ENCODE results near the gene SLC25A6. TPM values are rescaled to one million over a fixed set of nuclear protein-coding genes. Genes with fewer than 3 reads are reported as not detected.

The SLC25A6 gene
- total and polyA plus RNA-seq, 7 experiments from 2014 or later: 238 to 597 (median 336) TPM

- H3K36me3 ChIP-seq (ENCODE audit: control insufficient read depth in 2 of 3, insufficient read depth in 3 of 3, low read length in 3 of 3): peaks cover 0 to 28% (median 0%) of the 10 kb centered on the region in 3 experiments
- intact Hi-C loops (cut with micrococcal nuclease): no loop called here
- DNase-seq: no peak
- H3K9me3 ChIP-seq (ENCODE audit: control insufficient read depth in 2 of 3, low read length in 3 of 3): peaks cover 0 to 7% (median 0%) of the 10 kb centered on the region in 3 experiments
- H3K27me3 ChIP-seq (ENCODE audit: control insufficient read depth in 2 of 2, insufficient read depth in 2 of 2, low read length in 2 of 2): no peaks in the 10 kb centered on the region
- Mint-ChIP-seq H3K27me3 (no peaks in the 10 kb centered on the region), H3K4me3 (no peak overlapping the region), H3K4me1 (peaks cover 4 to 18% (median 8%) of the 10 kb centered on the region in 7 donors), H3K27ac (peak overlapping the region in 2 of 9 donors; percentile 9 to 72), H3K9me3 (peaks cover 0 to 12% (median 2%) of the 10 kb centered on the region in 11 donors), H3K36me3 (peaks cover 11 to 45% (median 30%) of the 10 kb centered on the region in 5 donors)
- ChIA-PET POLR2A (no interaction called here), CTCF (no interaction called here)
- no peaks in the 10 kb centered on the region for H3K4me1 ChIP-seq (ENCODE audit: control insufficient read depth in 2 of 2, insufficient read depth in 2 of 2, low read length in 2 of 2)
- H3K27ac ChIP-seq (ENCODE audit: low read depth, low read length): no peak overlapping the region
- ATAC-seq: peak; percentile 24
- no peak overlapping the region for H3K4me3 ChIP-seq (ENCODE audit: low read length)
Observed at GRCh38 chrX:1358793-1359476, 33.0 kb downstream of the SLC25A6 start.

- no peak overlapping the region for H3K27ac Mint-ChIP-seq
- no peak for ATAC-seq
- ChIA-PET CTCF (no interaction called here), POLR2A (no interaction called here)
- H3K4me3 Mint-ChIP-seq: no peak overlapping the region
- Histone ChIP-seq H3K27me3 (ENCODE audit: control insufficient read depth in 2 of 2, insufficient read depth in 2 of 2, low read length in 2 of 2) (no peaks in the 10 kb centered on the region), H3K4me3 (ENCODE audit: low read length) (no peak overlapping the region), H3K9me3 (ENCODE audit: control insufficient read depth in 2 of 3, low read length in 3 of 3) (peaks cover 0 to 7% (median 0%) of the 10 kb centered on the region in 3 experiments), H3K36me3 (ENCODE audit: control insufficient read depth in 2 of 3, insufficient read depth in 3 of 3, low read length in 3 of 3) (peaks cover 0 to 26% (median 0%) of the 10 kb centered on the region in 3 experiments), H3K27ac (ENCODE audit: low read depth, low read length) (no peak overlapping the region), H3K4me1 (ENCODE audit: control insufficient read depth in 2 of 2, insufficient read depth in 2 of 2, low read length in 2 of 2) (no peaks in the 10 kb centered on the region)
- no peaks in the 10 kb centered on the region for H3K27me3 Mint-ChIP-seq
- H3K36me3 Mint-ChIP-seq: peaks cover 11 to 42% (median 30%) of the 10 kb centered on the region in 5 donors
- intact Hi-C loops (cut with micrococcal nuclease): no loop called here
- H3K4me1 Mint-ChIP-seq: peaks cover 4 to 18% (median 8%) of the 10 kb centered on the region in 7 donors
- H3K9me3 Mint-ChIP-seq: peaks cover 0 to 12% (median 2%) of the 10 kb centered on the region in 11 donors
- no peak for DNase-seq
Observed at GRCh38 chrX:1357993-1358392, 33.9 kb downstream of the SLC25A6 start.

- peaks cover 0 to 21% (median 0%) of the 10 kb centered on the region in 3 experiments for H3K36me3 ChIP-seq (ENCODE audit: control insufficient read depth in 2 of 3, insufficient read depth in 3 of 3, low read length in 3 of 3)
- peaks cover 11 to 37% (median 20%) of the 10 kb centered on the region in 5 donors for H3K36me3 Mint-ChIP-seq
- peak overlapping the region in 4 of 9 donors; percentile 43 to 80 (median 50) for H3K27ac Mint-ChIP-seq
- DNase-seq: no peak
- H3K9me3 Mint-ChIP-seq: peaks cover 0 to 12% (median 2%) of the 10 kb centered on the region in 11 donors
- H3K9me3 ChIP-seq (ENCODE audit: control insufficient read depth in 2 of 3, low read length in 3 of 3): peaks cover 0 to 7% (median 0%) of the 10 kb centered on the region in 3 experiments
- peak; percentile 32 for ATAC-seq
- no peaks in the 10 kb centered on the region for H3K4me1 ChIP-seq (ENCODE audit: control insufficient read depth in 2 of 2, insufficient read depth in 2 of 2, low read length in 2 of 2)
- H3K27me3 Mint-ChIP-seq: no peaks in the 10 kb centered on the region
- H3K4me1 Mint-ChIP-seq: peaks cover 0 to 16% (median 8%) of the 10 kb centered on the region in 7 donors
- H3K4me3 ChIP-seq (ENCODE audit: low read length): no peak overlapping the region
- H3K4me3 Mint-ChIP-seq: no peak overlapping the region
- intact Hi-C loops (cut with micrococcal nuclease): no loop called here
- CTCF ChIA-PET: no interaction called here
- peak overlapping the region; percentile 41 for H3K27ac ChIP-seq (ENCODE audit: low read depth, low read length)
- H3K27me3 ChIP-seq (ENCODE audit: control insufficient read depth in 2 of 2, insufficient read depth in 2 of 2, low read length in 2 of 2): no peaks in the 10 kb centered on the region
- POLR2A ChIA-PET: no interaction called here
Observed at GRCh38 chrX:1355131-1356046, 36.5 kb downstream of the SLC25A6 start.

GRCh38 chrX:1354036-1355019 is 37.6 kb downstream of the SLC25A6 start:
- H3K27me3 ChIP-seq (ENCODE audit: control insufficient read depth in 2 of 2, insufficient read depth in 2 of 2, low read length in 2 of 2): no peaks in the 10 kb centered on the region
- peaks cover 4 to 28% (median 13%) of the 10 kb centered on the region in 5 donors for H3K36me3 Mint-ChIP-seq
- H3K36me3 ChIP-seq (ENCODE audit: control insufficient read depth in 2 of 3, insufficient read depth in 3 of 3, low read length in 3 of 3): peaks cover 0 to 14% (median 0%) of the 10 kb centered on the region in 3 experiments
- ATAC-seq: no peak
- no peak overlapping the region for H3K27ac ChIP-seq (ENCODE audit: low read depth, low read length)
- no peaks in the 10 kb centered on the region for H3K27me3 Mint-ChIP-seq
- no peaks in the 10 kb centered on the region for H3K4me1 ChIP-seq (ENCODE audit: control insufficient read depth in 2 of 2, insufficient read depth in 2 of 2, low read length in 2 of 2)
- H3K9me3 Mint-ChIP-seq: peaks cover 0 to 10% (median 0%) of the 10 kb centered on the region in 11 donors
- intact Hi-C loops (cut with micrococcal nuclease): no loop called here
- peak overlapping the region in 6 of 9 donors; percentile 21 to 73 (median 57) for H3K27ac Mint-ChIP-seq
- POLR2A ChIA-PET: no interaction called here
- H3K4me1 Mint-ChIP-seq: peaks cover 0 to 14% (median 8%) of the 10 kb centered on the region in 7 donors
- H3K4me3 Mint-ChIP-seq: peak overlapping the region in 1 of 10 donors; percentile 39
- H3K4me3 ChIP-seq (ENCODE audit: low read length): no peak overlapping the region
- no peak for DNase-seq
- CTCF ChIA-PET: no interaction called here
- peaks cover 0 to 7% (median 0%) of the 10 kb centered on the region in 3 experiments for H3K9me3 ChIP-seq (ENCODE audit: control insufficient read depth in 2 of 3, low read length in 3 of 3)

DNA sequence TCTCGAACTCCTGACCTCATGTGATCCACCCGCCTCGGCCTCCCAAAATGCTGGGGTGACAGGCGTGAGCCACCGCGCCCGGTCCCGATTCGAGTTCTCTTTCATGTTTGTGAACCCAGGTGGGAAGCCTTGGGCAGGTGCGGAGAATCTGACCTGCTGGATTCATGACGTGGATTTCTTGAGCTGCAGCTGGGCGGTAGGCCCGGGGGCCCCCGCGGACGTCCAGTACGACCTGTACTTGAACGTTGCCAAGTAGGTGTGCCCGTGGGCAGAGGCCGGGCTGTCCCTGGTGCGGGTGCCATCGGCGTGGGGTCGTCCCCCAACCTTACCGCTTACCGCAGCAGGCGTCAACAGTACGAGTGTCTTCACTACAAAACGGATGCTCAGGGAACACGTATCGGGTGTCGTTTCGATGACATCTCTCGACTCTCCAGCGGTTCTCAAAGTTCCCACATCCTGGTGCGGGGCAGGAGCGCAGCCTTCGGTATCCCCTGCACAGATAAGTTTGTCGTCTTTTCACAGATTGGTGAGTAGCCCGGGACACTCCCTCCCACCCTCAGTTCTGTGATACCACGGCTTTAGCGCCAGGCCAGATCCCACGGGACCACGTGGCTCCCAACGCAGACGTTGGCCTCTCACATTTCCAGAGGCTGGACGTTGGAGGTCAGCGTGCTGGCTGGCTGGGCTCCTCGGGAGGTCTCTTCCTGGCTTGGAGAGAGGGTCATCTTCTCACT is 39.8 kb downstream of the SLC25A6 start:
- Histone ChIP-seq H3K4me1 (ENCODE audit: control insufficient read depth in 2 of 2, insufficient read depth in 2 of 2, low read length in 2 of 2) (no peaks in the 10 kb centered on the region), H3K27ac (ENCODE audit: low read depth, low read length) (no peak overlapping the region), H3K4me3 (ENCODE audit: low read length) (no peak overlapping the region), H3K27me3 (ENCODE audit: control insufficient read depth in 2 of 2, insufficient read depth in 2 of 2, low read length in 2 of 2) (no peaks in the 10 kb centered on the region), H3K9me3 (ENCODE audit: control insufficient read depth in 2 of 3, low read length in 3 of 3) (no peaks in the 10 kb centered on the region), H3K36me3 (ENCODE audit: control insufficient read depth in 2 of 3, insufficient read depth in 3 of 3, low read length in 3 of 3) (no peaks in the 10 kb centered on the region)
- peak; percentile 12 for ATAC-seq
- ChIA-PET CTCF (no interaction called here), POLR2A (no interaction called here)
- intact Hi-C loops (cut with micrococcal nuclease): no loop called here
- Mint-ChIP-seq H3K4me3 (no peak overlapping the region), H3K9me3 (no peaks in the 10 kb centered on the region), H3K4me1 (peaks cover 0 to 14% (median 8%) of the 10 kb centered on the region in 7 donors), H3K27me3 (no peaks in the 10 kb centered on the region), H3K27ac (no peak overlapping the region), H3K36me3 (peaks cover 0 to 24% (median 0%) of the 10 kb centered on the region in 5 donors)
- no peak for DNase-seq
